NCI-H2029 (cell line): Measurements from ENCODE around the gene TRAF7.

ENCODE experiments used
- DNase-seq: peaks from one replicate; lab custom pipeline; 2025; lab: John Stamatoyannopoulos, UW

The TRAF7 gene

DNA sequence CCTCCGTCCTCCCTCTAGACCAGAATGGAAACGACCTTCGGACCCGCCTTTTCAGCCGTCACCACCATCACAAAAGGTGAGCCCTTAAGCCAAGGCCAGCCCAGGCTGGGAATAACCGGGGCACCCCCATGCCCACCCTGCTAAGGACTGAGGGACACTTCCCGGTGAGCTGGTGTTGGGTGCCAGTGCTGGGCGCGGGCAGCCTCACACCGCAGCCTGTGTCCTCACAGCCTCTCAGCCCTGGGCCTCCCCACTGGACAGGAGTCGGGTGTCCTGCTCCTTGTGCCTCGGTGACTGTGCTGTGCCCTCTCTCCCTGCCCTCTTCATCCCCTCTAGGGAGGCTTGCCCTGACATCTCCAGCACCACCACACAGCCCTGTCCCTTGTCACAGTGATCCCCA is 10.3 kb downstream of the TRAF7 start:
- no peak for DNase-seq

DNA sequence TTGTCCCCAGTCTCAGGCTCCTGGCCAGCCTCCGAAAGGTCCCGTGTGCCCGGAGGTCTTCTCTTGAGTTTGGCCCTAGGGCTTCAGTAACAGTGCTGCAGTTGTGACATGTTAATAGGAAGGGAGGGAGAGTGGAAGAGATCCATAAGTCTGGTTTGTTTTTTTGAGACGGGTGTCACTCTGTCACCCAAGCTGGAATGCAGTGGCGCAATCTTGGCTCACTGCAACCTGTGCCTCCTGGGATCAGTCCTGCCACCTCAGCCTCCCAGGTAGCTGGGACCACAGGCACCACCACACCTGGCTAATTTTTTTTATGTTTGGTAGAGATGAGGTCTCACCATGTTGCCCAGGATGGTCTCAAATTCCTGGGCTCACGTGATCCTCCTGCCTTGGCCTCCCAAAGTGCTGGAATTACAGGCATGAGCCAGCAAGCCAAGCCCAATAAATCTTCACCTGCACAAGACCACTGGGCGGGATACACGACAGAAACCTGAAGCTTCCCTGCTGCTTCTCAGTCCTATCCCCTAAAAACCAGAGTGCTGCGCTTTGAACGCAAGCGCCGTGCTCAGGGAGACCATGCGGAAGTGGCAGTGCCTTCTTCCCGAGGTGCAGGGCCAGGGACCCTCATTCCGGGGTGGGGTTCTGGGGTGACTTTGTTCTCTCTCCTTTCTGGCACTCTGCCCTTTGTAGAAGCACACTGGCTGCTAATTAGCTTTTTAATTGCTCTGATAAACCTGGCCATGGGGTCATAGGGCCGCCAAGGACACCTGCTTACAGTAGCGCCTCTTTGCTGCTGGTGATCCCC is 10.9 kb downstream of the TRAF7 start:
- DNase-seq, result no peak

DNA sequence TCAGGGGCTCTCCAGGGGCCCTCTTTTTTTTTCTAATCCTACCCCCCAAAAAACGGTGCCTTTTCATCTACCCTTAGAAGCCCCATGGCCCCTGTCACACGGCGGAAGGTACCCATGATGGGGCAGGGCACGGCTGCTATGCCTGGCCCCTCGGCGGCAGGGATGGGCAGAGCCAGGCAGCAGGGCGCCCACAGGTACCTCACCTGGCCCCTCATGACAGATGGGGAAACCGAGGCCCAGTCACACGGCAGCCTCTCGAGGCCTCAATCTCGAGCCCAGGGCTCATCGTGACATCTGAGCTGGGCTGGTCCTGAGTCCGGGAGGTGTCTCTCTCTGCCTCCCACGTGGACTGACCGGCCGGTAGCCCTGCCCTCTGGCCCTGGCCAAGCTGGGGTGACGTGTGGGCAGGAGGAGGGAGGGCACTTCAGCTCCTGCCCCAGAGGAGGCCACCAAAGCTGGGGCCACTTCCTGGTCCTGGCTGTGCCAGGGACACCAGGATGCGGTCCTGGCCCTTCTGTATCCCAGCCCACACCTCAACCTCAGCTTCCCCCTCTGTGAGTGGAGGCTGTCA is 11.6 kb downstream of the TRAF7 start:
- no peak for DNase-seq

DNA sequence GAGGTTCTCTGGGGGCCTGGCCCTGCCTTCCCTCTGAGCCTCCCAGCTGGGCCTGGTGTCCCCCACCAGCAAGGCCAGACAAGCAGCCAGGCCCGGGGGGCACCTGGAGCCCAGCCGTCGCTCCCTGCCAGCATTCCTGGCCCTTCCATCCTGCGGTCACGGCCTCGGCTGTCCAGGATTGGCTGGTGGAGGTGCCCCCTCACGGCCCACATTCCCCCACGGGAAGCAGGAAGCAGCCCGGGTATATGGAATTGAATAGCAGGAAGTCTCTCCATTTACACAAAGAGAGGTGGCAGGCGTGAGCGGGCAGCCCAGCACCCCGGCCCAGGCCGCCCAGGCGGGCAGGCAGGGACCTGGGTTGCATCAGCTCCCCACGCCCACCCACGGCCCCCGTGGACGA is 14.5 kb downstream of the TRAF7 start:
- DNase-seq, result no peak

DNA sequence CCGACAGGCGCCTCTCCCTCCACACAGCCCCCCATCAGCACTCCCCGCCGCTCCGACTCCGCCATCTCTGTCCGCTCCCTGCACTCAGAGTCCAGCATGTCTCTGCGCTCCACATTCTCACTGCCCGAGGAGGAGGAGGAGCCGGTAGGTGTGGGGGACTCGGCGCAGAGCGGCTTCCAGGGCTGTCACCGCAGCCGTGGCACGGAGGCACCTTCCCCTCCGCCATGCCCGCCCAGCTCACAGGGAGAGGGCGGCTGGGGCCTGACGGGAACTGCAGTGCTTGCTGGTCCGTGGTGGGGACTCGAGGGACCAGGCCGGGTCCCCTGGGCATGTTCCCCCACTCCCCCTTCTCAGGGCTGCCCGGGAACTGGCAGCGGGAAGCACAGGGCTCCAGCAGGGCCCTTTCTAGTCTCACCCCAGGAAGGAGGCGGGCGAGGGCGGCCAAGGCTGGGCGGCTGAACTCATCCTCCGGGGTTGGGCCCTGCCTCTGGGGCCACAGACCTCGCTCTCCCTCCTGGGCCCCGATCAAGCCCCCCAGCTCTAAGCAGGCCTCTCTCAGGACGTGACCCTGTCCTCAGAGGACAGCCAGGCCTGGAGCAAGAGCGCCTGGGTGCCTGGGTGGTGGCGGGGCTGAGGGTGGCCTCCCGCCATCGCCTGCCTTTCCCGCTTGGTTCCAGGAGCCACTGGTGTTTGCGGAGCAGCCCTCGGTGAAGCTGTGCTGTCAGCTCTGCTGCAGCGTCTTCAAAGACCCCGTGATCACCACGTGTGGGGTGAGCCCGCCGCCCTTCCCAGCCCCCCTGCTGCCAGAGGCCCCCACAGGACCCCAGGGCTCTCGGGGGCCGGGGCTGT is 15.2 kb downstream of the TRAF7 start:
- no peak for DNase-seq

DNA sequence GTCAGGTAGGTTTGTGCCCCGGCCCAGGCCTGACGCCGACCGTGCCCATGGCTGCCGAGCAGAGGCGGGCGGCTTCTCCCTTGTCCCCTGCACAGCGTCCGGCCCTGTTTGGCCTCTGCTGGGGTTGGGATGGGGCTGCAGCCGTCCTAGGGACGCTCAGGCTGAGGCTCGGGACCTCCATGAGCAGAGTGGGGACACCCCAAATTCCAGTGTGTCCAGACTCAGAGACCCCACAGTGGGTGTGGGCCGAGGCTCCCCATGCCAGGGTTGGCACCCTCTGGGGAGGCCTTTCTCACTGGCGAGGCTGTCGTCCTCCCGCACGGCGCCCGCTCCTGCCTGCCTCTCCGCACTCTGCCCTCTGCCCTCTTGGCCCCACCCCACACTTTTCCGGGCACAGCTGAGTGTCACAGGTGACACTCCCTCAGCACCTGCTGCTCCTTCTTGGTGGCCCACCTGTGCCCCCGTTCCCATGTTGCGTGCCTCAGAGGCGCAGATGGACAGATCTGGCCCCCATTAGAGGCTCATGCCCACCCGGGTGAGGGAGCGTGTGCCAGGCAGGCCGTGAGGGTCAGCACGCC is 16.1 kb downstream of the TRAF7 start:
- DNase-seq, result no peak

DNA sequence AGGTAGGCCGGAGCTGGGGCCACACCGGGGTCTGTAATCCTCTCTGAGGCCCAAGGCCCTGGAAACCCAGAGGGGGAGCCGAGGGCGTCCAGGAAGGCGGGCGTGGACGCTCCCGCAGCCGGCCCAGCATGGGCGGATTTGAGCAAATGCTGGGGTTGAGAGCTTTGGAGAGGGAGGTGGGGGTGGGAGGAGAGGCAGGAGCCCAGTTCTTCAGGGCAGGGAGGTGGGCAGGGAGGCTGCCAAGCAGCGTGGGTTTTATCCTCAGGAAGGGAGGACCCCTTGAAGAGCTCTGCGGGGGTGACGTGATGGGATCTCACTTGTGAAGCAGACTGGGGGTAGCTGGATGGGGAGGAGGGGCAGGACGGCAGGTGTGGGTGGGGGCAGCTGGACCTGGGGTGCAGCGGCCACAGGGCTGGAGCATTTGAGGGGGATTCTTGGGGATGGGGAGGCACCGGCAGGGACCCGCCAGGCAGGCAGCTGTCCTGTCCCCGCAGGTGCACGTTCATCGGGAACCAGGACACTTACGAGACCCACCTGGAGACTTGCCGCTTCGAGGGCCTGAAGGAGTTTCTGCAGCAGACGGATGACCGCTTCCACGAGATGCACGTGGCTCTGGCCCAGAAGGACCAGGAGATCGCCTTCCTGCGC is 17.2 kb downstream of the TRAF7 start:
- DNase-seq, result no peak

DNA sequence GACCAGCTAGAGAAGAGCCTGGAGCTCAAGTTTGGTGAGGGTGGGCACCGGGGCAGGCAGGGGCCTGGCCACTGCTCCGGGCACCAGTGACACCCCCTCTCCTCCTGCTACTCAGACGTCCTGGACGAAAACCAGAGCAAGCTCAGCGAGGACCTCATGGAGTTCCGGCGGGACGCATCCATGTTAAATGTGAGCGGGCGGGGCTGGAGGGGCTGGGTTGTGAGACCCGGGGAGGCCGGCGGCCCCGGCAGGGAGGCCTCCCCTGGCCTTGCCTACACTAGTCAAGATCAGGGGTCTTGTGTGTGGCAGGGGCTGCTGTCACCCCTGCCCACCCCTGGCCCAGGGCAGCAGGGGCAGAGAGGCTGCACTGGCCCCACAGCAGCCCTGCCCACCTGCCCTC is 17.8 kb downstream of the TRAF7 start:
- no peak for DNase-seq

DNA sequence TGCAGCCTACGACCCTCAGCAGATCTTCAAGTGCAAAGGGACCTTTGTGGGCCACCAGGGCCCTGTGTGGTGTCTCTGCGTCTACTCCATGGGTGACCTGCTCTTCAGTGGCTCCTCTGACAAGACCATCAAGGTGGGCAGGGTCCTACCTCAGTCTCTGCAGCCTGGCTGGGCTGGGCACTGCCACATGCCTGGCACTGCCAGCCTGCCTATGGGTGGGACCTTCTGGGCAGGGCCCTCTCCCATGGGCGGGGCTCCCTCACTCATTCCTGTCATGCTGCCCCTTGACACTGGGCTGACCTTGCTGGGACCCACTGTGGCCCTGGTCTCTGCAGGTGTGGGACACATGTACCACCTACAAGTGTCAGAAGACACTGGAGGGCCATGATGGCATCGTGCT is 18.3 kb downstream of the TRAF7 start:
- no peak for DNase-seq

DNA sequence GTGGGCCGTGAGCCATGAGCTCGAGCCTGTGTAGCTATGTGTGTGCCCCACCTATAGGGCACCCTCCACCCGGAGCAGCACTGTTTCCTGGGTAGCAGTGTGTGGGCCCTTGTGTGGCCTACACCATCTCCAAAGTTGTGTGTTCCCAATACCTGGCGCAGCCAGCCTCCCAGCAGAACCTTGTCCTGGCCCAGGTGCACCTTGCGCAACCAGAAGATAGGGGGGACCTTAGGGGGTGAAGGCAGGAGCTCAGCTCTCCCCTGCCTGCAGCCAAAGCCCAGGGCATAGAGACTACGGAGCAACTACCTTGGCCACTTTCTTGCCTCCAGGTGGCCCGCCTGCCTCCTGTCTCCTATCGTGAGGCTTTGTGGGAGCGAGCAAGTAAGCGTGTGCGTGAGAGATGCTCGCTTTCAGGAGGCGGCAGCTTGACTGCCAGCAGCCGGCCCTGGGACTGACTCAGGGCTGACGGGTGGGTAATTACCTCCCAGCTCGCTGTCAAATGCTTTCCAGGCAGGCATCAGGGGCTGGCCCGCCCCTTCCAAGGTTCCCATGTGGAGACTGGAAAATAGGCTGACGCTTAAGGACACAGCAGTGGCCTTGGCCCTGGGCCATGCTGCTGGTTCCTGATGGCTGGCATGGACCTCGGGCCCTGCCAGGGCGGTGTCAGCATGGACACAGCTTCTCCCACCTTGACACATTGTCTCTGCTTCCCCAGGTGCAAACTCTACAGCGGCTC is 19.0 kb downstream of the TRAF7 start:
- DNase-seq, result no peak

DNA sequence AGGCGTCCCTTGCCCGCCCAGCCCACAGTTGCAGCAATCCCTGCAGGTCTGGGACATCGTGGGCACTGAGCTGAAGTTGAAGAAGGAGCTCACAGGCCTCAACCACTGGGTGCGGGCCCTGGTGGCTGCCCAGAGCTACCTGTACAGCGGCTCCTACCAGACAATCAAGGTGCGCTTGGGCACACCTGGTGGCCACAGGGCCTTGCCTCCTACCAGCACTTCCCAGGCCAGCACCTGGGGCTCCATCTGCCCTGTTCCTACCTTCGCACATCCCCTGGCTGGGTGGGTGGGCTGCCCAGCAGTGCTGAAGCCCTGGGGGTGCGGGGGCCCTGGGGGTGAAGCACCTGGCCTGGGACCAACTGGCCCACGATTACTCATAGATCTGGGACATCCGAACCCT is 19.9 kb downstream of the TRAF7 start:
- DNase-seq, result no peak

DNA sequence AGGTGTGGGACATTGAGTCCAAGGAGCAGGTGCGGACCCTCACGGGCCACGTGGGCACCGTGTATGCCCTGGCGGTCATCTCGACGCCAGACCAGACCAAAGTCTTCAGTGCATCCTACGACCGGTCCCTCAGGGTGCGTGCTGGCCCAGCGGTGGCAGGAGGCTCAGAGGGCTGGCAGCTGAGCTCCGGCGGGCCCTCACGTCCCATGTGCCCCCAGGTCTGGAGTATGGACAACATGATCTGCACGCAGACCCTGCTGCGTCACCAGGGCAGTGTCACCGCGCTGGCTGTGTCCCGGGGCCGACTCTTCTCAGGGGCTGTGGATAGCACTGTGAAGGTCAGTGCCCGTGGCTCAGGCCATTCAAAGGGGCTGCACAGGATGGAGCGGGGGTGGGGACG is 20.5 kb downstream of the TRAF7 start:
- no peak for DNase-seq

DNA sequence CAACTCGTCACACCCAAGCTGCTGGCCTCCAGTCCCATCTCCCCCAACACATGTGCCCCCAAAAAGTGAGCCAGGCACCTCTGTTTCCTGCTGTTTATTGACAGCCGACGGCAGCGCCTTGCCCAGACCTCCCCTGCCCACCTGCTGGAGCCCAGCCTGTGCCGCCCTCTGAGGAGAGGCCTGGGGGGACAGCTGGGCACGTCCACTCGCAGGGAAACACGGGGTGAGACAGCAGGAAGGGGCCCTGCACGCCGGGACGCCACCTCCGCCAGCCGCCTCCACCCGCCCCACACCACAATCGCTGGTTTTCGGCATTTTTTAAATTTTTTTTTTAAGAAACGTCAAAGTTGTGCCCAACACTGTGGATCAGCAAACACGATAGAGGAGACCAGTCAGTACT is 21.5 kb downstream of the TRAF7 start:
- DNase-seq, result no peak

DNA sequence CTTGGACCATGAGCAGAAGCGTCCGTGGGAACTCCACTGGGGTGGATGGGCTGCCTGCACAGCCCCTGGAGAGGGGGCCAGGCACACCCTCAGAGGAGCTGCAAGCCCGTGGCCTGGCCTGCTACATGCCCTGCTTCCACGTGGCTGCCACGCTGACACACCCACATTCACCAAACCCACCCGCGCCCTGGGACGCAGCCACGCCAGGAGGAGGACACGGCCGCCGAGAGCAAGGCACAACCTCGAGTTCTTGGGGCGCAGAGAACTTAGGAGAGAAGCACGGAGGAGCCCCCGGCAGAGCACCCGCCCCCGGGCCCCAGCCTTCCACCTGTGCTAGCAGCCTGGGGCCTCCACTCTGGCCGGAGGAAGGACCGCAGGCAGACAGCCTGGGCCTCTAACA is 22.0 kb downstream of the TRAF7 start:
- DNase-seq, result no peak

DNA sequence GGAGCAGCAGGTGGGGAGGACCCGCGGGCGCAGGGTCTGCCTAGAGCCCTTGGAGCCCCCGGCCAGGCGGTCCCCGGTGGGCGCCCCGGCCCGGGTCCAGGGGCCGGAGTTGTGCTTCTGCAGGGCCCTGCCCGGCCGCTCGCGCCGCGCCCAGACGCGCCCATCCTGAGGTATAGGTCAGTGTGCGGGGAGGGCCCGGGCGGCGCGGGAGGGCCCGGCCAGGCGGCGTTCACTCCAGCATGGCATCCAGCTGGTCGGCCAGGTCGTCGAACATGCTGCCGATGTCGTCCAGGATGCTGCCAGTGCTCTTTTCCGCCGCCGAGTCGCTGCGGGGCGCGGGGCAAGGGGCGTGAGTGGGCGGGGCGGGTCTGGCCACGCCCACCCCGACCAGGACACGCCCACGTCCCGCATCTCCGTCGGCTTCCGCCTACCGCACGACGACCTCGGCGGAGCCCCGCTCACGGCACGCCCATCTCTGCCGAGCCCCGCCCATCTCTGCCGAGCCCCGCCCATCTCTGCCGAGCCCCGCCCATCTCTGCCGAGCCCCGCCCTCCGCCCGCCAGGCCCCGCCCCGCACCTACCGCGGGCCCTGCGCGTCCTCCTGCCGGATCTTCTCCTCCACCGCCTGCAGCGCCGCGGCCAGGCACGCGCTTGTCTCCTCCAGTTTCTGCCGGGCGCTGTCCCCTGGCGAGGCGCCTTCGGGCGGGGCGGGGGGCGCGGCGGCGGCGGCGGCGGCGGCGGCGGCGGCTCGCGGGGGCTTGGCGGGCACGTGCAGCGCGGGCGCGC is 22.9 kb downstream of the TRAF7 start:
- no peak for DNase-seq

DNA sequence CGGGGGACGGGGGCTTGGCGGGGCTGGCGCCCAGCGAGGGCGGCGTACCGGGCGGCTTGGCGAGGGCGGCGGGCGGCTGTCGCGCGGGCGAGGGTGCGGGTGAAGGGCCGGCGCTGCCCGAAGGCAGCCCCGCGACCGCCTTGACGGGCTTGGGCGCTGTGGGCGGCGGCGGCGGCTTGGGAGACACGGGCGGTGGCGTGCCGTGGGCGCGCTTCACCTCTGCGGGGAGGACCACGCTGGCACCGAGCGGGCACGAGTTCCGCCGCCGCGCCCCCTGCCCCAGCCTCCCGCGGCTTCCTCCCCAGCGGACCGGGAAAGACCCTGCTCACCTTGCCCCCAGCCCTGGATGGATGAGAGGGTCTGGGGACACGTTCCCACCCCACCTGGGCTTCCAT is 23.5 kb downstream of the TRAF7 start:
- DNase-seq, result no peak

DNA sequence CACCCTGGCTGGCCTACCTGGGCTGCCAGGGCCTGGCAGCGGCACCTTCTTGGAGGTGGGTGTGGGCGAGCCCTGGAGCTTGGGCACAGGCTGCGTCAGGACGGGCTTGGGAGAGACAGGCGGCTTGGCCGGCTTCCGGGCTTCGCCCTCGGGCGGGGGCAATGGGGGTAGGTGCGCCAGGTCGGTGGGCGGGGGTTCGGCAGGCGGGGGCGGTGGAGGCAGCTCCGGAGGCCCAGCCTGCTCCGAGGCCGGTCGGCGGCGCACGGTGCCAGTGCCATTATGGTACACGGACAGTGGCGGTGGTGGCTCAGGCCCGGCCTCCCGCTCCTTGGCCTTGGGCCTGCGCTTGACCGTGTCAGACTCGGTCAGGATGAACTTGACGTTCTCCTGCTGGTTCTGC is 24.0 kb downstream of the TRAF7 start:
- no peak for DNase-seq

DNA sequence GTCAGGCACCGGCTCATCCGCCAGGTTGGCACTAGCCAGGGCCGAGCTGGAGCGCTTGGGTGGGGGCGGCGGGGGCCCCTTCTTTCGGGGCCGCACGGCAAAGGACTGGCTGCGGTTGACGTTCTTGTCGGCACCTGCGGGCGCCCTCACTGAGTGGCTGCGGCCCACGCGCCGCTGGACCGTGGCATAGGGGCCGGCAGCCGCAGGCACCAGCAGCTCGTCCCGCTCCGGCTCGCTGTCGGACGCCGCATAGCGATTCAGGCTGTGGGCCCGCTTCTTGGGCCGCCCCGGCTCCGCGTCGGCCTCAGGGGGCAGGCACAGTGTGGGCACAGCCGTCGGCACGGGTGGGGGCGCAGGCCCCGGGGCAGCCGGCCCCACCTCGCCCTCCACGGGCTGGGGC is 24.9 kb downstream of the TRAF7 start:
- no peak for DNase-seq

DNA sequence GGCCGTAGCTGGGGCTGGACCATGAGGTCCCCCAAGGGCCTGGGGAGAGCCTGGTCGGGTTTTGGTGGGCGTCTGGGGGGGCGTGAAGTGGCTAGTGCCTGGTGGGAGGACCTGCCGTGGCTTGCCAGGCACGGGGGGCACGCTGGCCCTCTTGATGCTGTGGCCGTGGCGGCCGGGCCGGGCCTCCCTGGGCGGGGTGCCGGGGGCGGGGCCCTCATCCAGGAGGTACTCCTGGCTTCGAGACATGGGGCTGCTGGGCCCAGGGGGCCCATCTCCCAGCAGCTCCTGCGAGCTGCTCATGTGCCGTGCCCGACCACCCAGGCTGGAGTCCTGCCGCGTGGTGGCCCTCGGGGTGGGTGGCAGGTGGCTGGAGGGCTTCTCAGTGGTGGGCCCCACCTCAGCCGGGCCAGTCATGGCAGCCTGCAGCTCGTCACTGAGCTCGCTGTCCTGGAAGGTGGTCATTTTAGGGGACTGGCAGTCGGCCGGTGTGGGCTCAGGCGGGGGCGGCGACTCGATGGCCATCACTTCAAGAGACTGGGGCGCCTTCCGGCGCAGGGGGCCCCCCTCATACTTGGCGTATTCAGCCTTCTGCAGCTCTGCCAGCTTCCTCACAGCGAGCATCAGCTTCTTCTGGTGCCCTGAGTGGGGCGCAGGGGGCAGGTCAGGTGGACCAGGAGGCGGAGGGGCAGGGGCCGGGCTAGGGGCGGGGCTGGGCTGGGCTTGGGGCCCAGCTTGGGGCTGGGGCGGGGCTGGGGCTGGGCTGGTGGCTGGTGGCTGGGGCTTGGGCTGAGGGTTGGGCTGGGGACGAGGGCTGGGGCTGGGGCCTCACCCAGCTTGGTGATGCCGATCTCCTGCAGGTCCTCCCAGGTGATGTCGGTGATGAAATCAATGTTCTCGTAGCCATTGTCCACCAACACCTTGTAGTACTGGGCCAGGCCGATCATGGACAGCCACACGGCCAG is 25.7 kb downstream of the TRAF7 start:
- DNase-seq, result no peak

DNA sequence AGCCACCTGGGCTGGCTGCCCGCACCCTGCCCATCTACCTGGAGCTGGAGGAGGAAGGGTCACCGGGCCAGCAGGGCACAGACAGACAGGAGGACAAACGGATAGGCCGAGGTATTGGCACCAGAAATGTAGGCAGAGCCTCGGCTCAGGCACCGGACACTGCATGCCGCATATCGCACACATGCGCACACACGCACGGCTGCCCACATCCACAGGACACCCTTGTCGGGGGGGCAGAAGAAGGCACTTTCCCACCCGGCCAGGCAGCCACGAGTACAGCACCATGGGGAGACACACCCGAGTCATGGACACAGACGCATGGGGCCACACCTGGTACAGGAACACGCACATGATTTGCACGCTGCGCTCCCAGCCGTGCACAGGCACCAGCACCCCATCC is 26.4 kb downstream of the TRAF7 start:
- no peak for DNase-seq
